PC-9 (cell line): ENCODE results near the gene VWA8.

ENCODE experiments used
- CTCF ChIP-seq: fragments of 200-600 bp; sonication (generic); conservative IDR thresholded peaks from 2 replicates; pipeline ENCODE4 v1.6.1; 2017; ENCODE audit warnings: mixed run types, antibody characterized with exemption, mild to moderate bottlenecking, moderate library complexity
- EZH2 ChIP-seq: fragments of 200-600 bp; sonication (generic); IDR thresholded peaks from 2 replicates; pipeline ENCODE4 v1.8.0; 2017; ENCODE audit warnings: antibody characterized with exemption, low read depth

- TF ChIP-seq CTCF (no peak), EZH2 (no peak)
These were observed 395.7 kb downstream of the VWA8 start for GRCh38 chr13:41565216-41565615.
